ENCODE data around the gene RBMX2. TPM values are rescaled to one million over a fixed set of nuclear protein-coding genes. Genes with fewer than 3 reads are reported as not detected.
"Not testable (repeated sequence)": the region's sequence is repeated elsewhere in the genome, so short reads cannot be mapped to it uniquely, and the experiment has no call there.

Gene RBMX2
- total RNA-seq = 16.0 TPM
- long read RNA-seq, partial matches to known transcripts = 8 of 11 reads
- long read RNA-seq, other reads (novel, unspliced or antisense) = 0 of 11 reads

- intact Hi-C loops (cut with DNase I) = no loop called here
- ATAC-seq = peak; percentile 99
- peak; percentile 89 for DNase-seq
- H3K4me3 ChIP-seq = peak within 1 kb of the TSS; percentile 71
- H3K9me3 ChIP-seq = no peaks in the 10 kb centered on the region
- peak within 1 kb of the TSS; percentile 81 for H3K27ac ChIP-seq
- H3K4me1 ChIP-seq = no peaks in the 10 kb centered on the region
- H3K36me3 ChIP-seq = no peaks in the 10 kb centered on the region
- TF ChIP-seq, protein P1, sequence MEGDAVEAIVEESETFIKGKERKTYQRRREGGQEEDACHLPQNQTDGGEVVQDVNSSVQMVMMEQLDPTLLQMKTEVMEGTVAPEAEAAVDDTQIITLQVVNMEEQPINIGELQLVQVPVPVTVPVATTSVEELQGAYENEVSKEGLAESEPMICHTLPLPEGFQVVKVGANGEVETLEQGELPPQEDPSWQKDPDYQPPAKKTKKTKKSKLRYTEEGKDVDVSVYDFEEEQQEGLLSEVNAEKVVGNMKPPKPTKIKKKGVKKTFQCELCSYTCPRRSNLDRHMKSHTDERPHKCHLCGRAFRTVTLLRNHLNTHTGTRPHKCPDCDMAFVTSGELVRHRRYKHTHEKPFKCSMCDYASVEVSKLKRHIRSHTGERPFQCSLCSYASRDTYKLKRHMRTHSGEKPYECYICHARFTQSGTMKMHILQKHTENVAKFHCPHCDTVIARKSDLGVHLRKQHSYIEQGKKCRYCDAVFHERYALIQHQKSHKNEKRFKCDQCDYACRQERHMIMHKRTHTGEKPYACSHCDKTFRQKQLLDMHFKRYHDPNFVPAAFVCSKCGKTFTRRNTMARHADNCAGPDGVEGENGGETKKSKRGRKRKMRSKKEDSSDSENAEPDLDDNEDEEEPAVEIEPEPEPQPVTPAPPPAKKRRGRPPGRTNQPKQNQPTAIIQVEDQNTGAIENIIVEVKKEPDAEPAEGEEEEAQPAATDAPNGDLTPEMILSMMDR (IDR thresholded peaks at IDR 0.05) = no peak
- H3K27me3 ChIP-seq = no peaks in the 10 kb centered on the region
Measured at GRCh38 chrX:130401415-130402207, at the start of gene RBMX2. RBMX2 (plus strand) TSS chrX:130401987; CDS start chrX:130402033, 46 bp downstream.

DNA sequence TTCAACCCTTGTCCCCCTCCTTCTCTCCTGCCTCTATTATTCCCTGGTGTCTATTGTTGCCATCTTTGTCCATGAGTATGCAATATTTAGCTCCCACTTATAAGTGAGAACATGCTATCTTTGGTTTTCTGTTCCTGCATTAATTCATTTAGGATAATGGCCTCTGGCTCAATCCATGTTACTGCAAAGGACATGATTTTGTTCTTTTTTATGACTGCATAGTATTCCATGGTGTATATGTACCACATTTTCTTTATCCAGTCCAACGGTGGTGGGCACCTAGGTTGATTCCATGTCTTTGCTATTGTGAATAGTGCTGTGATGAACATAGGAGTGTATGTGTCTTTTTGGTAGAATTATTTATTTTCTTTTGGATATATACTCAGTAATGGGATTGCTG, 49.7 kb upstream of the RBMX2 start:
- H3K4me1 ChIP-seq, DNase-seq: not testable (repeated sequence)

DNA sequence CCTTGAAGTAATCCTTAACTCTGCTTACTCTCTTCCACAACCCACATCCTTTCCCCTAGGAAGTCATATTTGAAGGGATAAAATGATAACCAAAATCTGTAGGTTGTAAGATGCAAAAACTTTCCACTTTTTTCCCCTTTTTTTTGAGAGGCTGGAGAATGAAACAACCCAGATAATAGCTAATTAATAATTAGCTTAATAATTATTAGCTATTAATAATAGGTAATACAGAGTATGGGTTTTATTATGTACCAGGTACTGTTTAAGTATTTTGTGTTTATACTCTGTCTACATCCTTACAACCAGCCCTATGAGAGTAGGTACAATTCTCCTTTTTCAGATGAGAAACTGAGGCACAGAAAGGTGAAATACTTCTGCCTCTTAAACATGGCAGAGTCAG, 25.7 kb upstream of the RBMX2 start:
- Histone ChIP-seq H3K27me3 (no peaks in the 10 kb centered on the region), H3K9me3 (no peaks in the 10 kb centered on the region), H3K27ac (no peak overlapping the region), H3K36me3 (no peaks in the 10 kb centered on the region), H3K4me3 (no peak overlapping the region), H3K4me1 (no peaks in the 10 kb centered on the region)
- TF ChIP-seq, protein P1 (IDR thresholded peaks at IDR 0.05) = no peak
- ATAC-seq = no peak
- intact Hi-C loops (cut with DNase I) = no loop called here
- DNase-seq = no peak

More for the DNA sequence above, 49.7 kb upstream of the RBMX2 start:
- H3K4me3 ChIP-seq; H3K9me3 ChIP-seq; H3K27me3 ChIP-seq; ATAC-seq; intact Hi-C loops (cut with DNase I); H3K27ac ChIP-seq; H3K36me3 ChIP-seq: not testable (repeated sequence)

DNA sequence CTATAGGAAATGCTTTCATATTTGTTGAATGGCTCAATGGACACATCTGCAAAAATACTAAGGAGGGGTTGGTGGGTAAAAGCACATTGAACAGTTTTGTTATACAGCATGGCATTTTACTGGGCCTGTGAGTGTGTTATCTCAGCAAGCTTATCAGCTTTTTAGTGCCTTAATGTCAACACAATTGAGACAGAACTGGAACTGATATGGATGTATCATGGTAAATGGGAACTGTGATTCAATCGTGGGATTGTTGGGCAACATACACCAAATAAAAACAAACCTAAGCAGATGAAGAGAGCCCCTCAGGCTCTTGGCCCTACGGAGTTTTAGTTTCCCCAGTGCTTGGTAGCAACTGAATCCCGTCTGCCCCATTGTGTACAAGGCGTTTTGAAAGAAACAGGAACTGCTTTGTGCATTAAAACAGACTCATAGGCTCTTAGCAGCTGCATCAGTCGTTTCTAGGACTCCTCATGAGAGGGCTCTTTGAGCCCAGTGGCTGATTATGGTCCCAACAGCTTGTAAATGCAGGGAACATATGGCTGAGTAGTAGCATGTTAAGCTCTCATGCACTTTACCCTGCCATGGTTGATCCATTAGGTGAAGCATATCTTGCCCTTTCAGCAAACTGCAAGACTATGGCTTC, 23.6 kb upstream of the RBMX2 start:
- no peak for ATAC-seq

DNA sequence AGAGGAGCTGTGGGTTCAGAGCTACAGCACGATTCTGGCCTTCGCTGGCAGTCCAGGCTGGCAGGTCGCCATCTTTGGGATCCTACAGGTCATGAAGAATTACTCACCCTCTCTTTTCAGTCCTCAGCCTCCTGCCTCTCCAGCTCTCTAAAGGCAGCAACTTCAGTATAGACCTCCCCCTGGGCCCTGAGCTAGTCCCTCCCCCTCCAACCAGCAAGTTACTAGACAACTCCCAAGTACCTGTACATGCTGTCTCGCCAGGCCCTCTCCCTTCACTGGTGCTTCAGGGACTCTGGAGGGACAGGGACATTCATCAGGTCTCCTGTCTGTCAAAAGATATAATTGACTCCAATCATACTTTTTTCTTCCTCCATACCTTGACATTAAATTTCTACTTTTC, 16.3 kb upstream of the RBMX2 start, which contains the start of gene GPR119:
Gene GPR119, minus strand, starts transcription at position 155 of the 400 bp plus-strand sequence. CDS start 227 bp downstream, outside the sequence.
- ATAC-seq = no peak
- Histone ChIP-seq H3K27me3 (no peaks in the 10 kb centered on the region), H3K27ac (no peak within 1 kb of the TSS), H3K4me3 (no peak within 1 kb of the TSS), H3K4me1 (no peaks in the 10 kb centered on the region), H3K9me3 (no peaks in the 10 kb centered on the region), H3K36me3 (no peaks in the 10 kb centered on the region)
- TF ChIP-seq, protein P1 (IDR thresholded peaks at IDR 0.05) = no peak
- no peak for DNase-seq
- intact Hi-C loops (cut with DNase I) = no loop called here

More for the DNA sequence above, 23.6 kb upstream of the RBMX2 start:
- no peak for DNase-seq
- H3K27ac ChIP-seq = no peak overlapping the region
- H3K4me1 ChIP-seq = no peaks in the 10 kb centered on the region
- TF ChIP-seq, protein P1 (IDR thresholded peaks at IDR 0.05) = no peak
- H3K27me3 ChIP-seq = no peaks in the 10 kb centered on the region
- intact Hi-C loops (cut with DNase I) = no loop called here
- H3K4me3 ChIP-seq = no peak overlapping the region
- no peaks in the 10 kb centered on the region for H3K9me3 ChIP-seq
- H3K36me3 ChIP-seq = no peaks in the 10 kb centered on the region

- no peak for DNase-seq
- Histone ChIP-seq H3K4me1 (no peaks in the 10 kb centered on the region), H3K27me3 (no peaks in the 10 kb centered on the region), H3K4me3 (no peak overlapping the region), H3K27ac (no peak overlapping the region), H3K36me3 (no peaks in the 10 kb centered on the region), H3K9me3 (no peaks in the 10 kb centered on the region)
- TF ChIP-seq, protein P1 (IDR thresholded peaks at IDR 0.05) = no peak
- no peak for ATAC-seq
- intact Hi-C loops (cut with DNase I) = no loop called here
Measured at GRCh38 chrX:130386408-130386808, 15.4 kb upstream of the RBMX2 start.

All from upper lobe of right lung (tissue), 1 donor.